GM21526 (cell line): ENCODE measurements around the gene ASXL1.
"Not testable (repeated sequence)": the region's sequence is repeated elsewhere in the genome, so short reads cannot be mapped to it uniquely, and the experiment has no call there.

ENCODE experiments used
- ATAC-seq: cut with Tn5 transposase; IDR thresholded peaks from one replicate; pipeline ENCODE4 v1.9.1; 2021; ENCODE audit warnings: moderate library complexity; ENCODE audit not compliant: unreplicated experiment, low FRiP score

Gene ASXL1

GRCh38 chr20:32462900-32463641 is 104.9 kb downstream of the ASXL1 start:
- no peak for ATAC-seq

- no peak for ATAC-seq
These were observed 105.7 kb downstream of the ASXL1 start for GRCh38 chr20:32463642-32464400.

GRCh38 chr20:32464401-32465091 is 106.4 kb downstream of the ASXL1 start:
- ATAC-seq, result no peak

- no peak for ATAC-seq
These were observed 107.2 kb downstream of the ASXL1 start for GRCh38 chr20:32465092-32465900.

GRCh38 chr20:32465901-32466675 is 108.0 kb downstream of the ASXL1 start:
- ATAC-seq, result not testable (repeated sequence)

- ATAC-seq, result no peak
These were observed 108.8 kb downstream of the ASXL1 start for GRCh38 chr20:32466739-32467505.

GRCh38 chr20:32467506-32468312 is 109.6 kb downstream of the ASXL1 start:
- ATAC-seq, result no peak

- no peak for ATAC-seq
These were observed 110.1 kb downstream of the ASXL1 start for GRCh38 chr20:32468313-32468640.

- ATAC-seq, result no peak
These were observed 110.7 kb downstream of the ASXL1 start for GRCh38 chr20:32468860-32469259.

- no peak for ATAC-seq
These were observed 112.1 kb downstream of the ASXL1 start for GRCh38 chr20:32470025-32470861.

- no peak for ATAC-seq
These were observed 112.8 kb downstream of the ASXL1 start for GRCh38 chr20:32470940-32471339.

- no peak for ATAC-seq
These were observed 114.6 kb downstream of the ASXL1 start for GRCh38 chr20:32472581-32473207.

- ATAC-seq, result no peak
These were observed 115.3 kb downstream of the ASXL1 start for GRCh38 chr20:32473231-32474008.

- ATAC-seq, result no peak
These were observed 116.0 kb downstream of the ASXL1 start for GRCh38 chr20:32474009-32474716.

GRCh38 chr20:32474717-32474966 is 116.5 kb downstream of the ASXL1 start:
- no peak for ATAC-seq
